GM21737 (cell line): ENCODE measurements around the gene CAMK1.
"Not testable (repeated sequence)": the region's sequence is repeated elsewhere in the genome, so short reads cannot be mapped to it uniquely, and the experiment has no call there.

Source experiments
- ATAC-seq: cut with Tn5 transposase; IDR thresholded peaks from one replicate; pipeline ENCODE4 v1.9.1; 2021; ENCODE audit warnings: mild to moderate bottlenecking, moderate library complexity; ENCODE audit not compliant: unreplicated experiment

Gene CAMK1

DNA sequence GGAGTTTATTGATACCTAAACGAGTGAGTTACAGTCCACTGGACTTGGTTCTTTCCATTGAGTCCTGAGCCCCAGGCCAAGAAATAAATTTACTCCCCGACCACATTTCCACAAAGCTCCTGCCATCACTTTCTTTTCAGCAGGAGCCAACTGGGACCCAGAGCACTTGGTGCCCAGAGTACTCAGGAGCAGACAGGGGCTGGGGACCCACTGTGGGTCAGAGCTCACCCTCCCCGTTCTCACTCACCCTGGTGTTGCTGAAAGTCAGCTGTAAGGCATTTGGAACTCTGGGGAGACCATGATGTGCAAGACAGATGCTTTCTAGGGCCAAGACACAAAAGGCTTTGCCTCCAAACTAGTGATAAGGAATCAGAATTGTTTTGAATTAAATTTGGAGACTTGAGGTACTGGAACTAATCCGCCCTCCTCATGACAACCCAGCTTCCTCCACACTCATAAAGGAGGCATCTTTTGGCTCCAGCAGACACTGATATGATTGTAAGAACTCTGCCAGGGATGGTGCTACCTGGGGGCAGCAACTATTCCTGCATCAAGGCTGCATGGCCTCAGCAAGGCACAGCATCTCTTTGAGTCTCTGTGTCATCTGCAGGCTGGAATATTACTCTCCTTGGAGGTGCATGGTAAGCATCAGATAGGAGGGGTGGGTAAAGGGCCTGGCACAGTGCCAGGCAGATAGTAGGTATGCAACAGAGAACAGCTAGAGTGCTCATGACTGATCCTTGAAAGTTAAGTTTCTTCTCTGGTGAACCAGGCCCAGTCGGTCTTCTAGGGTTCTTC lies 7.3 kb upstream of the CAMK1 start:
- no peak for ATAC-seq

DNA sequence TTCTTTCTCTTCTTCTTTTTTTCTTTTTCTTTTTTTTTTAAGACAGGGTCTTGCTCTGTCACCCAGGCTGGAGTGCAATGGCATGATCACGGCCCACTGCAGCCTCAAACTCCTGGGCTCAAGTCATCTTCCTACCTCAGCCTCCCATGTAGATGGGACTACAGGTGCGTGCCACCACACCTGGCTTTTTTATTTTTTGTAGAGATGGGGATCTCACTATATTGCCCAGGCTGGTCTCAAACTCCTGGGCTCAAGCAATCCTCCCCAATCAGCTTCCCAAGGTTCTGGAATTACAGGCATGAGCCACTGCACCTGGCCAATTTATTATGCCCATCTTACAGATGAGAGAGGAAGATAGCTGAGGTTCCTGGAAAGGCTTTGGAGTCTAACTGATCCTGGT lies 1.3 kb upstream of the CAMK1 start:
- not testable (repeated sequence) for ATAC-seq

DNA sequence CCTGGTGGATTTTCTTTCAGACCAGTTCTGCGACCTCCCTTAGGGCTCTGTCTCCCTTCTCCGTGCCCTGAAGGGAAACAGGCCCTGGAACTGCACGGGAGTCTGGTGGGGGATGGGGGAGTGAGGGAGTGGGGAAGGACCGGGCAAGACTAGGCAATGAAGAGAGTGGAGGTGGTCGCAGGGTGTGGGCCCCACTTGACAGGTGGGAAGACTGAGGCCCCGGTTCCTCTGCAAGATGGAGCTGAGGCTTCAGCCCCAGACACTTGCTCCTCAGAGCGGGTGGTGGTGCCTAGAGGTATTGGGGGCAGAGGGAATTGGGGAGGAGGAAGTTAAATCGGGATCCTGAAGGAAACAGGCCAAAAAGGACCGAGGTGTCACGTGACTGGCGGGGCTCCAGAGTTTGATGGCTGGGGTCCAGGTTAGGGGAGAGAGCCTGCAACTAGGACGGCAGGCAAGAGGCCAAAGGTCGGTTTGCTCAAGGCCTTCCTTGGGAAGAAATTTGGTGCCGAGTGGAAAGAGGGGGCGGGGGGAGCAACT lies 597 bp upstream of the CAMK1 start:
- no peak for ATAC-seq

DNA sequence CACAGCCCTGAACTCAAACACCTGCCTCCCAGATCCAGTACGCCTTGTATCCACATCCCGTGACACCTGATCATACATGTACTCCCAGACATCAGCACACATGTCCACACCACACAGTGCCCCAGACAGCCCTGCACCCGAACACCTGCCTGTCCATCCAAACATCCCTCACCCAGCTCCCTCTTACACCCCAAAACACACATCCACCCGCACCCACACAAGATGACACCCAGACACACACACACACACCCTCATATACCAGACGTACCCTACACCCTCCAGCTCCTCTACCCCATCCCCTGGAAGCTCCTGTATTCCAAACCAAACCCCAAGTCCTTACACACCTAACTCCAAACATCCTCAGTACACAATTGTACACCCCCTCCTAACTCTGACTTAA lies 735 bp downstream of the CAMK1 start:
- no peak for ATAC-seq

DNA sequence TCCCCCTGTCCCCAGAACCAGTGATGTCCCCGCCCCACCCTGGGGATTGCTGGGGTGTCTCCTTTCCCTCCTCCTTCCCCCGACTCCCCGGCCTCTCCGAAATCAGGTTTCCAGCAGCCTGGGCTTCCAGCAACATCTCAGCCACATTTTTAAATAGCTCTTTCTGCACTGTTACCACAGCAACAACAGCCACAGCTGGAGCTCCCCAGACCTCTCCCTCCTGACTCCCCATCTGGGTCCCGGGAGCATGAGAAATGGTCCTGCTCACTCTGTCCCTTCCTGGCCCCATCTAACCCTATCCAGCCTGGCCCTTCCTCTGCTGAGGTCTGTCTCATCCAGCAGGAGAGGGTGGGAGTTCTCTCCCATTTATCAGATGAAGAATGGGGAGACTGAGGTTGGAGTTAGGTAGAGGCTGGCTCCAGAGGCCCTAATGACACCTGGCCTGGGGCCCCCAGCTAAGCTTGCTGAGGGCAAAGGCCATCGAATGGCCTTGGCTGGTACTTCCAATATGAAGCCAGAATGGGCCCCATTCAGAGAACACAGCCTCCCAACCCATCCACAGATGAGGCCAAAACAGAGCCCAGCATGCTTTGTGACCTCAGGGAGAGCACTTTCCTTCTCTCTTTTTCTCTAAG lies 1.5 kb downstream of the CAMK1 start:
- no peak for ATAC-seq

DNA sequence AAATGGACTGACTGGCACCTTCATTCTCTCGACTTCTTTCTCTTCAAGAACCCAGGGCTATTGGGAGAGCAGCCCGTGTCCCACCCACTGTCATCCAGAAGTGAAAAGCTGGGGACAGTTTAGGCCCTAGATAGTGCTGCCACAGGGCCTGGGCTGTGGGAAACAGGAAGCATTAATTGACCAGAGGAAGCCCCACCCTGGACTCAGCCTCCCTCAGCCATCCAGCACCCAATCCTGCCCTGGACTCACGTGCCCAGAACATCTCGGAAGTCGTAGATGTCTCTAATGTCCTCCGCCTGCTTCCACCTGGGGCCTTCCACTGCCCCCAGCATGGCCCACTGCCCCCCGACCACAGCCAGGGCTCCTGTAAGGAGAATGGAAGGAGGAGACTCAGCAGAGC lies 2.3 kb downstream of the CAMK1 start:
- no peak for ATAC-seq

DNA sequence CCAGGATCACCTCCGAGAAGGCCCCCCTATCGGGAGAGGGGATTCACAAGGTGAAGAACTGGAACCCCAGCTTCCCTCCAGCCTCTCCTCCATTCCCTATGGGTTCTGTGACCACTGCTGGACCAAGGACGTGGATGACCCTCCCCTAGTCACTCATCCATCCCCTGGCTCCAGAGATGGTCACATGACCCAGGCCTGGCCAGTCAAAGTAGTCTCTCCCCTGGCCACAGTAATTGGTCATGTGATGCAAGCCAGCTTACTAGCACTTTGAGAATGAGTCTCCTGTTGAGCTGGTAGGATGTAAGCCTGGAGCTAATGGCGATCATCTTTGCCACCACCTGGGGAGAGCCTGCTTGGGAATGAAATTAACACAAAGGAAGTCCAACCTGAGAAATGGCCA lies 3.9 kb downstream of the CAMK1 start:
- ATAC-seq, result no peak

DNA sequence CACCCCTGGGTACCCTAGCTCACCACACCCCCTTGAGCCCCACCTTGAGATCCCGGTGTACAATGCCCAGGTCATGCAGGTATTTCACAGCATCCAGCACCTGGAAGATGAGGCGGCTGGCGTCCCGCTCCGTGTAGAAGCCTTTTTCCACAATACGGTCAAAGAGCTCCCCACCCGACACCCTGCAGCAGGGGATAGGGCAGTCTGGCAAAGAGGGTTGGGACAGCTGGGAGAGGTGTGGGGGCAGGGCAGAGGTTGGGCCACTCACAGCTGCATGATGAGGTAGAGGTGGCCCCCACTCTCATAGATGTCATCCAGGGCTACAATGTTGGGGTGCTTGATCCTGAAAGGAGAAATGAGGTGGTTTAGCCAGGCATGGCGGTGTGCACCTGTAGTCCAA lies 6.9 kb downstream of the CAMK1 start:
- no peak for ATAC-seq

DNA sequence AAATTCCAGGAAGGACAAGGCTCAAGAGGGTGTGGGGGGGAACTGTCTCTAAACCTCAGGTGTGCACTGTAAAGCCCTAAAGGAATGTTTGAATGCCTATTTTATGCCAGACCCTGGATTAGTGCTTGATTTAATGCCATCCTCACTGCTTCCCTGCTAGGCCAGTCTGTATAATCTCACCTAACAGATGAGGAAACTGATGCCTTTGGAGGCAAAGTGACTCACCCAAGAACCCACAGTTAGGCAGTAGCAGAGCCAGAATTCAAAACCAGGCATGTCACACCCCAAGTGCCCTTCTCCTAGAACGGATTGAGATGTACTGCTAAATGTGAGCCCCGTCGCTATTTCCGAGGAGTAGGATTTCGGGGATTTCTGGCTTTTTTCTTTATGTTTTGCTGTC lies 7.8 kb downstream of the CAMK1 start:
- ATAC-seq, result no peak

DNA sequence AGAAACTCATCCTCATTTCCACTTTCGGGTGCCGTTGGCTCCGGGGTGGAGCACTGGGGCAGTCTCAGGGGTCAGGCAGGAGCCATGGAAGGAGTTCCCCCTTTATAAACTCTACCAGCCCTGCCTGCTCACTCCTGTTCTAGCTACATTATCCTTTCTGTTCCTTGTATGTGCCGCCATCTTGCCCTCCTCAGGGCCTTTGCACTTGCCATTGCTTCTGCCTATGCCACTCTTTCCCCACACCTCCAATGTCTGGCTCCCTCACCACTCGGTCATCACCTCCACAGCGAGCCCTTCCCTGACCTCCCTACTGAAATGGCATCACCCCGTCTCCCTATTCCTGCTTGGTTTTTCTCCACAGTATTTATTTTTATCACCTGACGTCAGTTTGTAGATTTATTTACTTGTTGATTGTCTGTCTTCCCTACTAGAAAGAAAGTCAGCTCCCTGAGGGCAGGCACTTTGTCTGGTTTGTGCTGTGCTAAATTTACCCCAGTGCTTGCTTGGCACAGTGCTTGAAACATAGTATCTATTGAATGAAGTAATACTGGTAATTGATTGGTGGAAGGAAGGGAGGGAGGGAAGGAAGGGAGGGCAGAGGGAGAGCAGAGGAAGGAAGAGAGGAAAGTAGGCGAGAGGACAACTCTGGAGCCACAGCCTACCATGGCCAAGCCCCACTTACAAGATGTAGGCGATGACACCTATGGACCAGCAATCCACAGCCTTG lies 8.8 kb downstream of the CAMK1 start:
- no peak for ATAC-seq

DNA sequence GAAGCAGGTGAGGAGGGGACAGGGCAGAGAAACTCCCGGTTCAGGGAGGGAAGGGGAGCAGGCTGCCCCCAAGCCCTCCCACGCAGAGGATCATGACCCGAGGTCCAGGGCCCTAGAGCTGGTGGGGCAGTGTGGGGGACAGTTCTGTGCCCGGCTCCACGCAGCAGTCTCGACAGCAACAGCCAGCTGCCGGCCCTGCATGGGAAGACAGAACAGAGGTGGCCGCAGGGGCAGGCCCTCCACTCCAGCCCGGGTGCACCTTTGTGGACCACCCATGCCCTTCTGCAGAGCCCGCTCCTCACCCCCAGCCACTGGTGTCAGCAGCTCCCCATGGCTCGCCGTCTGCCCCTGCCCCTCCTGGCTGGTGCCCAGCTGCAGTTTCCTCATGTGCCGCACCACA lies 12.3 kb downstream of the CAMK1 start:
- ATAC-seq, result no peak

DNA sequence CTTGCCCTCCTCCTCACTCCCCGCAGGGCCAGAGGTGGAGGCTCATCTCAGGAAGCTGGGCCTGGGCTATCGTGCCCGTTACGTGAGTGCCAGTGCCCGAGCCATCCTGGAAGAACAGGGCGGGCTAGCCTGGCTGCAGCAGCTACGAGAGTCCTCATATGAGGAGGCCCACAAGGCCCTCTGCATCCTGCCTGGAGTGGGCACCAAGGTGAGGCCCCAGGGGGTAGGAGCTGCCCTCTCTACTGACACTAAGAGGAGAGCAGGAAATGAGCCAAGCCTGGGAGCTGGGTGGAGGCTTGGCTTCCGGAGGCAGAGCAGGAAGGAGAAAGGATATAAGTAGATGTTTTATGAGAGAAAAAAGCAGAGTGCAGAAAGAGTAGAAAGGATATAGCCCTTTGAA lies 15.1 kb downstream of the CAMK1 start:
- no peak for ATAC-seq

DNA sequence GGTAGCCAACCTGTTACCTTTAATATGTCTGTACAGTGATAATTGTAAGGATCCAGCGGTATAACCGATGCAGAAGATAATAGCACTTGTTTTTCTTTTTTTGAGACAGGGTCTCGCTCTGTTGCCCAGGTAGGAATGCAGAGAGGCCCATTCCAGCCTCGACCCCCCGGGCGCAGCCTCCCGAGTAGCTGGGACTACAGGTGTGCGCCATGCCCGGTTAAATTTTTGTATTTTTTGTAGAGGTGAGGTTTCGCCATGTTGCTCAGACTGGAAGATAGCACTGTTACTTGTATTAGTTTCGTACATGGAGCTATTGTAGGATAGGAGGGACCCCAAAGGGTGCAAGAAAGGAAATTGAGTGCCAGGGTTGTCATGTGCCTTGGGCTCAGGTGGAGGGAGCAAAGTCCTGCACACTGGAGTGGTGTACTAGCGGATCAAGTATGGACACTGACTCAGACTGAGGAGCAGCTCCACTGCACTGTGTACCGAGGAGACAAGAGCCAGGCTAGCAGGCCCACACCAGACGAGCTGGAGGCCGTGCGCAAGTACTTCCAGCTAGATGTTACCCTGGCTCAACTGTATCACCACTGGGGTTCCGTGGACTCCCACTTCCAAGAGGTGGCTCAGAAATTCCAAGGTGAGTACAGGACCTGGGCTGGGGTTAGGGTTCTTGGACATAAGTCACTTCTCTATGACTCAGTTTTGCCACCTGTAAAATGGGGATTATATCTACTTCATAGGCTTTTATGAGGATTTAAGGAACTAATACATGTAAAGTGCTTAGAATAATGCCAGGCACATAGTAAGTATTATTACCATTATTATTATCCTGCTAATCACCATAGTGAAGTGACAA lies 19.0 kb downstream of the CAMK1 start:
- ATAC-seq, result no peak

DNA sequence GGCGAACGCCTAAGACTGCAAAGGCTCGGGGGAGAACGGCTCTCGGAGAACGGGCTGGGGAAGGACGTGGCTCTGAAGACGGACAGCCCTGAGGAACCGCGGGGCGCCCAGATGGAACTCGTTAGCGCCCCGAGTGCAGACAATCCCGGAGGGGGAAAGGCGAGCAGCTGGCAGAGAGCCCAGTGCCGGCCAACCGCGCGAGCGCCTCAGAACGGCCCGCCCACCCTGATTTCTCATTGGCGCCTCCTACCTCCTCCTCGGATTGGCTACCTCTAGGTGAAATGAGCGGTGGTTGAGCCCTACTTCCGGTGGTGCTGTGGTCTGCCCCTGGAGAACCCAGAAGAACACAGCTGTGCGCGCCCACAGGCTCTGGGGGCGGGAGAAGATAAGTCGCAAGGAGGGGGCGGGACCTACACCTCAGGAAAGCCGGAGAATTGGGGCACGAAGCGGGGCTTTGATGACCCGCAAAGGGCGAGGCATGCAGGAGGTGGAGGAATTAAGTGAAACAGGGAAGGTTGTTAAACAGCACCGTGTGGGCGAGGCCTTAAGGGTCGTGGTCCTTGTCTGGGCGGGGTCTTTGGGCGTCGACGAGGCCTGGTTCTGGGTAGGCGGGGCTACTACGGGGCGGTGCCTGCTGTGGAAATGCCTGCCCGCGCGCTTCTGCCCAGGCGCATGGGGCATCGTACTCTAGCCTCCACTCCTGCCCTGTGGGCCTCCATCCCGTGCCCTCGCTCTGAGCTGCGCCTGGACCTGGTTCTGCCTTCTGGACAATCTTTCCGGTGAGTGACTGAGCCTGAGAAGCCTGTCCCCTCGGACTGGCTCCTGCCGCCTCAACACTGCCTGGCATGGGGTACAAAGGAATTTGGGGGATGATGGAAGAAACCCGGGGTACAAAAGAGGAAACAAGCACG lies 19.8 kb downstream of the CAMK1 start, which contains the start of gene OGG1:
Gene OGG1, plus strand, starts transcription at position 308 of the 911 bp plus-strand sequence. Its CDS starts 335 bp downstream, at position 643.
- ATAC-seq, result peak; percentile 88

DNA sequence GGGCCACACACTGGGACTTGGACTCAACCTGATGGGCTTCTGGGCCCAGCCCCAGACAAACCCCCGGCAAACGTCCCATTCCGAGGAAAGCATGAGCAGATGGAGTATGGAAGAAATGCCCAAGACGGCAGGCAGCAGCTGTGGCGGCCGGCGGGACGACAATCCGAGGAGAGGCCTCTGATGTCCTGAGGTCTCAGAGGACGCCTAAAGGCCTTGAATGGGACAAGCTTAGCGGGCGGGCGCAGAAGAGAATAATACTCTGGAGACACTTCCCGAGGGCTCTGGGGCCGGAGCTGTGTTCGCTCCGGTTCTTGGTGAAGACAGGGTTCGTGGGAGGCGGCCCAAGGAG lies 20.5 kb downstream of the CAMK1 start:
- no peak for ATAC-seq

DNA sequence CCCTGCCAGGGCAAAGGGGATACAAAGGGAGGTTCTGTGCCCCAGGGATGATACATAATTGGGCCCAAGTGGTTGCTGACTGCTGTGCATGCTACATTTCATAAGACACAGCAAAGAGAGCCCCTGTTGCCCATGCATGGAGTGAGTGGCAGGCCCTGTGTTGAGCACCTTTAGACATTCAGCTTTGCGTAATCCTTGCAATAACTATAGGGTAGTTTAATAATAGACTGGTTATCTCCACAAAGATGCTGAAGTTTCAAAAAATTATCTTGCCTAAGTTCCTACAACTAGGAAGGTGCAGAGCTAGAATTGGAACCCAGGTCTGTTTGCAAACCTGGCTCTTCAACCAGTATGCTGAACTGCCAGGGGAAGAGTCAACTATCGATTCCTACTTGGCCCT lies 21.7 kb downstream of the CAMK1 start:
- no peak for ATAC-seq

DNA sequence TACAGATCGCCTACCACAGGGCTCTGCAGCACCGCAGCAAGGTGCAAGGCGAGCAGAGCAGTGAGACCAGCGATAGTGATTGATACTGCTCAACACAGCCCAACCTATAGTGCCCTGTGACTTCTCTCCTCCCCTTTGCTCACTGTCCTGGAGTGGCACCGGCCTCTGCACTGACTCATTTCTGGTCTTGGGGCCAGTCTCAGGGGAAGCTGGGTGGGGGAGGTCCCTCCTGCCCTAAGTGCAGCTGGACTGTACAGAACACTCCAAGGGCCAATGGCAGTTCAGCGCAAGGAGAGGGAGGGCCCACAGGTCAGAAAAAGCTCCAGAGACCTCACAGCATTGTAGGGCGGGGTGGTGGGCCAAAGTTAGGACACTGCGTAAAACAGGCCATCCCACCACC lies 22.5 kb downstream of the CAMK1 start:
- ATAC-seq, result no peak

DNA sequence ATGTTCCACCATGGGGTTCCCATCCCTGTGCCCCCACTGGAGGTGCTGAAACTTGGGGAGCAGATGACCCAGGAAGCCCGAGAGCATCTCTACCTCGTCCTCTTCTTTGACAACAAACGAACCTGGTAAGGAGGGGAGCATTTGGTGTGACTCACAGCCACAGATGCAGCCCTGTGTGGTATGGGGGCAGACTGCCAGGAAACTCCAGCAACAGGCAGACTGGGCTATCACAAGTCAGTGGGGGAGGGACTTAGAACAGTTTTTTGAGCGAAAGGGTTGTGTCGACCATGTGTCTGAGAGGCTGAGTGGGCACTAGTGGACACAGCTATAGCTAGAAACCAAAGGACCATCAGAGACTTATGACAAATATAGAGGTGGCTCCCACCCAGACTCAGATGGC lies 23.4 kb downstream of the CAMK1 start:
- ATAC-seq, result no peak

DNA sequence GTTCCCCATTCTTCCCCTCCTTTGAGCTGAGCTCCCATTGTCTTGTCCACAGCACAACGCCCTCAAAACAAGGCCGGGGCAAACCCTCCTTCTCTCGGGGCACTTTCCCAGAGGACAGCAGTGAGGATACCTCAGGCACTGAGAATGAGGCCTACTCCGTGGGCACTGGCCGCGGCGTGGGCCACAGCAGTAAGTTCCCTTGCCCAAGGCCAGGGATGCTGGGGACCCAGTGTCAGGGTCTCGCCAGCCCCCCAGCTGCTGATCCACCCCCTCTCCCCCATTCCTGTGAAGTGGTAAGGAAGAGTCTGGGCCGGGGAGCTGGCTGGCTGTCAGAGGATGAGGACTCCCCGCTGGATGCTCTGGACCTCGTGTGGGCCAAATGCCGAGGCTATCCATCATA lies 24.2 kb downstream of the CAMK1 start:
- ATAC-seq, result no peak

DNA sequence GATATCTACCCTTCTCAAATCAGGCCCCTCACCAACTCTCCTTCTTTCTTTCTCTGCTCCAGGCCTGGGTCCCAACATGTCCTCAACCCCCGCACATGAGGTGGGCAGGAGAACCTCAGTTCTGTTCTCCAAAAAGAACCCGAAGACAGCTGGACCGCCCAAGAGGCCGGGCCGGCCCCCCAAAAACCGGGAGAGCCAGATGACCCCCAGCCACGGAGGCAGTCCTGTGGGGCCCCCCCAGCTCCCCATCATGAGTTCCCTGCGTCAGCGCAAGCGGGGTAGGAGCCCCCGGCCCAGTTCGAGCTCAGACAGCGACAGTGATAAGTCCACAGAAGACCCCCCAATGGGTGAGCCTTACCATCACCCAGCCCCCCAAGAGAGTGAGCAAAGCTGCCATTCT lies 25.6 kb downstream of the CAMK1 start:
- no peak for ATAC-seq
